GM21515 (cell line): ENCODE results near the gene TECPR1.

Experiments used
- ATAC-seq: cut with Tn5 transposase; IDR thresholded peaks from one replicate; pipeline ENCODE4 v1.9.1; 2021; ENCODE audit not compliant: unreplicated experiment

The TECPR1 gene

GRCh38 chr7:98196706-98197605, 55.1 kb downstream of the TECPR1 start:
- ATAC-seq = no peak

GRCh38 chr7:98194672-98195457, 57.2 kb downstream of the TECPR1 start:
- no peak for ATAC-seq

- ATAC-seq = no peak
These were observed 57.8 kb downstream of the TECPR1 start for GRCh38 chr7:98194186-98194585.

GRCh38 chr7:98193474-98194180, 58.4 kb downstream of the TECPR1 start:
- ATAC-seq = no peak

GRCh38 chr7:98192781-98193457, 59.1 kb downstream of the TECPR1 start:
- no peak for ATAC-seq

GRCh38 chr7:98191668-98192431, 60.2 kb downstream of the TECPR1 start:
- ATAC-seq = no peak

GRCh38 chr7:98189559-98189958, 62.5 kb downstream of the TECPR1 start:
- ATAC-seq = no peak

- no peak for ATAC-seq
These were observed 64.9 kb downstream of the TECPR1 start for GRCh38 chr7:98187138-98187502.

- ATAC-seq = no peak
These were observed 65.4 kb downstream of the TECPR1 start for GRCh38 chr7:98186452-98187137.

- ATAC-seq = no peak
These were observed 66.9 kb downstream of the TECPR1 start for GRCh38 chr7:98185101-98185500.

GRCh38 chr7:98180751-98181150, 71.3 kb downstream of the TECPR1 start:
- no peak for ATAC-seq

- no peak for ATAC-seq
These were observed 73.1 kb downstream of the TECPR1 start for GRCh38 chr7:98178762-98179490.

- ATAC-seq = no peak
These were observed 73.7 kb downstream of the TECPR1 start for GRCh38 chr7:98178321-98178720.

GRCh38 chr7:98177553-98177952, 74.5 kb downstream of the TECPR1 start:
- no peak for ATAC-seq

- ATAC-seq = no peak
These were observed 76.6 kb downstream of the TECPR1 start for GRCh38 chr7:98175260-98175940.

- no peak for ATAC-seq
These were observed 77.4 kb downstream of the TECPR1 start for GRCh38 chr7:98174334-98175259.

GRCh38 chr7:98171449-98171848, 80.6 kb downstream of the TECPR1 start:
- no peak for ATAC-seq
